OCI-LY7 (cell line): Measurements from ENCODE around the gene ANAPC5. TPM values are rescaled to one million over a fixed set of nuclear protein-coding genes. Genes with fewer than 3 reads are reported as not detected.

Source experiments
- Bru-seq: library from RNA; stranded (reverse); fragments of 400-500 nt; gene quantifications from one replicate; lab custom pipeline; 2021; lab: Mats Ljungman, UMichigan
- BruChase-seq, 2 experiments: library from RNA; stranded (reverse); fragments of 400-500 nt; gene quantifications; one replicate each; lab custom pipeline; 2021; lab: Mats Ljungman, UMichigan
- BruUV-seq: library from RNA; stranded (reverse); fragments of 400-500 nt; replicated peaks from 2 replicates; lab custom pipeline; 2021; lab: Mats Ljungman, UMichigan
- CTCF ChIA-PET: fragments of 300-600 bp; sonication (Branson Sonifier 250); formaldehyde crosslinking; loops from one replicate; lab custom pipeline; 2022; ENCODE audit warnings: antibody characterized with exemption; ENCODE audit not compliant: unreplicated experiment; lab: Charles Lee
- POLR2A ChIA-PET: fragments of 300-600 bp; sonication (Branson Sonifier 250); formaldehyde crosslinking; loops from one replicate; lab custom pipeline; 2022; ENCODE audit warnings: antibody characterized with exemption; lab: Charles Lee
- DNase-seq: peaks from one replicate; pipeline ENCODE4 v3.0.0-alpha.2; 2015; ENCODE audit warnings: low spot score
- H2AFZ ChIP-seq: fragments of 200-600 bp; sonication (generic), shearing (Covaris generic); 2 replicates; pipeline ENCODE4 v1.6.1; 2014; ENCODE audit warnings: mild to moderate bottlenecking, antibody characterized with exemption, low read length, moderate library complexity
- H3K27ac ChIP-seq: fragments of 200-600 bp; sonication (generic); 2 replicates; pipeline ENCODE4 v1.5.1; 2014; ENCODE audit warnings: mixed run types, low read depth, mild to moderate bottlenecking, moderate library complexity, low read length, inconsistent platforms; ENCODE audit not compliant: poor library complexity, severe bottlenecking
- H3K36me3 ChIP-seq: fragments of 200-600 bp; sonication (generic); 2 replicates; pipeline ENCODE4 v1.6.1; 2014; ENCODE audit warnings: mild to moderate bottlenecking, antibody characterized with exemption, low read length, moderate library complexity, mixed read lengths; ENCODE audit not compliant: insufficient read depth
- H3K4me1 ChIP-seq: fragments of 200-600 bp; sonication (generic); 2 replicates; pipeline ENCODE4 v1.5.1; 2014; ENCODE audit warnings: mild to moderate bottlenecking, low read length; ENCODE audit not compliant: insufficient read depth, poor library complexity, severe bottlenecking
- H3K4me2 ChIP-seq: fragments of 200-600 bp; sonication (generic); 2 replicates; pipeline ENCODE4 v1.6.1; 2014; ENCODE audit warnings: mild to moderate bottlenecking, low read length
- H3K4me3 ChIP-seq: fragments of 200-600 bp; sonication (generic); 2 replicates; pipeline ENCODE4 v1.5.1; 2014; ENCODE audit warnings: mild to moderate bottlenecking, low read depth, low read length; ENCODE audit not compliant: poor library complexity, severe bottlenecking
- H3K79me2 ChIP-seq: fragments of 200-600 bp; sonication (generic); 2 replicates; pipeline ENCODE4 v1.6.1; 2016; ENCODE audit warnings: low read depth, mild to moderate bottlenecking, low read length, moderate library complexity, mixed read lengths; ENCODE audit not compliant: insufficient read depth
- H3K9me2 ChIP-seq: fragments of 200-600 bp; sonication (generic); 2 replicates; pipeline ENCODE4 v1.6.1; 2016; ENCODE audit warnings: mild to moderate bottlenecking, low read length, mixed read lengths; ENCODE audit not compliant: insufficient read depth
- H3K9me3 ChIP-seq: fragments of 200-600 bp; sonication (generic); 2 replicates; pipeline ENCODE4 v1.6.1; 2014; ENCODE audit warnings: mild to moderate bottlenecking, mixed run types, low read length, mixed read lengths
- H4K20me1 ChIP-seq: fragments of 200-600 bp; sonication (generic); 2 replicates; pipeline ENCODE4 v1.6.1; 2014; ENCODE audit warnings: mild to moderate bottlenecking, antibody characterized with exemption, low read length, moderate library complexity, mixed read lengths; ENCODE audit not compliant: insufficient read depth
- CTCF ChIP-seq: fragments of 200-600 bp; sonication (generic); conservative IDR thresholded peaks from 2 replicates; pipeline ENCODE4 v1.5.1; 2014; ENCODE audit warnings: mild to moderate bottlenecking, antibody characterized with exemption, low read length, moderate library complexity, mixed read lengths
- EZH2phosphoT487 ChIP-seq: fragments of 200-600 bp; sonication (generic); IDR thresholded peaks from 2 replicates; pipeline ENCODE4 v1.6.1; 2018; ENCODE audit warnings: low read depth, borderline replicate concordance, mild to moderate bottlenecking, mixed run types, antibody characterized with exemption, low read length, moderate library complexity, mixed read lengths
- intact Hi-C: fragments of 100-400 bp; cut with micrococcal nuclease; formaldehyde crosslinking; loops from one replicate; pipeline ENCODE4 v1.10.0; 2022; ENCODE audit not compliant: unreplicated experiment
- long read RNA-seq: library from polyadenylated mRNA; stranded (forward); transcript quantifications from one replicate; pipeline ENCODE4 v2.0.0, GENCODE V29; 2022
- total RNA-seq, 2 experiments: library from RNA; depleted of rRNA in 1 of 2; stranded (reverse); fragments of >200 nt in 1 of 2; shearing (Covaris generic) in 1 of 2; gene quantifications; 2 replicates each; pipeline ENCODE4 v1.2.3, GENCODE V29; 2014 to 2022

Gene ANAPC5, protein sequence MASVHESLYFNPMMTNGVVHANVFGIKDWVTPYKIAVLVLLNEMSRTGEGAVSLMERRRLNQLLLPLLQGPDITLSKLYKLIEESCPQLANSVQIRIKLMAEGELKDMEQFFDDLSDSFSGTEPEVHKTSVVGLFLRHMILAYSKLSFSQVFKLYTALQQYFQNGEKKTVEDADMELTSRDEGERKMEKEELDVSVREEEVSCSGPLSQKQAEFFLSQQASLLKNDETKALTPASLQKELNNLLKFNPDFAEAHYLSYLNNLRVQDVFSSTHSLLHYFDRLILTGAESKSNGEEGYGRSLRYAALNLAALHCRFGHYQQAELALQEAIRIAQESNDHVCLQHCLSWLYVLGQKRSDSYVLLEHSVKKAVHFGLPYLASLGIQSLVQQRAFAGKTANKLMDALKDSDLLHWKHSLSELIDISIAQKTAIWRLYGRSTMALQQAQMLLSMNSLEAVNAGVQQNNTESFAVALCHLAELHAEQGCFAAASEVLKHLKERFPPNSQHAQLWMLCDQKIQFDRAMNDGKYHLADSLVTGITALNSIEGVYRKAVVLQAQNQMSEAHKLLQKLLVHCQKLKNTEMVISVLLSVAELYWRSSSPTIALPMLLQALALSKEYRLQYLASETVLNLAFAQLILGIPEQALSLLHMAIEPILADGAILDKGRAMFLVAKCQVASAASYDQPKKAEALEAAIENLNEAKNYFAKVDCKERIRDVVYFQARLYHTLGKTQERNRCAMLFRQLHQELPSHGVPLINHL
- 191 and 217 TPM in 2 replicates for total RNA-seq (2014; rRNA removed; shearing (Covaris generic))
- total RNA-seq (2022): 186 and 193 TPM in 2 replicates
- Bru-seq, nascent RNA: percentile 87 among the genes with signal in this experiment
- BruChase-seq, experiment 1, labeled RNA remaining after a 6-hour chase: percentile 94 among the genes with signal in this experiment
- BruChase-seq, experiment 2, labeled RNA remaining after a 2-hour chase: percentile 94 among the genes with signal in this experiment
- long read RNA-seq, transcript ANAPC5-201 (17 exons, 2,513 nt): major isoform, 313 of 565 reads
- long read RNA-seq, transcript ANAPC5-218 (17 exons, 2,400 nt): minor isoform, 160 of 565 reads
- long read RNA-seq, partial matches to known transcripts: 14 of 565 reads
- long read RNA-seq, other reads (novel, unspliced or antisense): 77 of 565 reads

DNA sequence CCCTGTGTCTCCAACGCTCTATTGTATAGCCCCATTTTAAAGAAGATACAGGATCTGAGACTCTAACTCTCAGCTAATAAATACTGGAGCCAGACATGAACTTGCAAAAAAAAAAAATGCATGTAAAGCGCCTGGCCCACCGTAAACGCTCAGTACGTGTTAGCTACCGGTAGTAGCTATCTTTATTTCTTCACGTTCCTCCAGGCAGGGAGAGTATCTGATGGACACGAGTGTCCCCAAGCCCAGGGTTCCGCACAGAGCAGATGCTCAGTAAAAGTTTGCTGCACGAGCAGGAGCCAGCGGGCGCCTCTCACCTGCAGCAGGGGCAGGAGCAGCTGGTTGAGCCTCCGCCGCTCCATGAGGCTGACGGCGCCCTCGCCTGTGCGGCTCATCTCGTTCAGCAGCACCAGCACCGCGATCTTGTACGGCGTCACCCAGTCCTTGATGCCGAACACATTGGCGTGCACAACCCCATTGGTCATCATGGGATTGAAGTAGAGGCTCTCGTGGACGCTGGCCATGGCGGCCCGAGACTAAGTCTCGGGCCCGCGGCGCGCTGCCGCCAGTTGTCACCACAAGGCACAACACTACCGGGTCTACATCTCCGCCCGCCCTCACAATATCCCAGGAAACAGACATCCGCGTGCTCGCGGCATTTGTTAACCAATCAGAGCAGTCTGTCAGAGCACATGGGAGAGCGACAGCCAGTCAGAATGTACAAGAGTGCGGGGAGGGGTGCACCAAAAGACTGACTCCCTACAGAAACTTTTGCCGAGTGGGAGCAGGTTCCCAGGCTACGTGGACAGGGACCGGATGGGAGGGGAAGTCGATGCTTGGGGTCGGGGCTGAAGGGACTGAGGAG lies at the start of gene ANAPC5:
Gene ANAPC5, minus strand, starts transcription at position 592 of the 862 bp plus-strand sequence. Its CDS starts 71 bp downstream, at position 521.
- ChIA-PET POLR2A (interaction anchor here (0.5 to 2.2 kb wide), 20 partner anchors 9 to 775 kb away, joined by 3 to 12 read pairs (median 4); partner anchors contain the start of gene RNF34), CTCF (interaction anchor here (0.9 kb wide), 1 partner anchor 48 kb away, joined by 5 read pairs; the partner anchor contains the start of gene RNF34)
- Histone ChIP-seq H3K9me3 (no peaks in the 10 kb centered on the region), H3K36me3 (peaks cover 24% of the 10 kb centered on the region), H3K4me3 (peak within 1 kb of the TSS; percentile 80), H3K79me2 (peaks cover 48% of the 10 kb centered on the region), H2AFZ (peak within 1 kb of the TSS; percentile 81), H4K20me1 (peaks cover 10% of the 10 kb centered on the region; the same call in 1 of the 2 replicates), H3K27ac (peak within 1 kb of the TSS; percentile 58), H3K4me2 (peak within 1 kb of the TSS; percentile 74), H3K4me1 (peaks cover 22% of the 10 kb centered on the region), H3K9me2 (no peaks in the 10 kb centered on the region)
- BruUV-seq: TSS peak; percentile 71
- peak; percentile 98 for DNase-seq
- intact Hi-C loops: loop anchor here (1.0 to 2.0 kb wide), 2 partner anchors 47 to 73 kb away; no protein-coding TSS in a partner anchor
- TF ChIP-seq CTCF (peak; percentile 22; the same call in 1 of the 2 replicates), EZH2phosphoT487 (no peak)

DNA sequence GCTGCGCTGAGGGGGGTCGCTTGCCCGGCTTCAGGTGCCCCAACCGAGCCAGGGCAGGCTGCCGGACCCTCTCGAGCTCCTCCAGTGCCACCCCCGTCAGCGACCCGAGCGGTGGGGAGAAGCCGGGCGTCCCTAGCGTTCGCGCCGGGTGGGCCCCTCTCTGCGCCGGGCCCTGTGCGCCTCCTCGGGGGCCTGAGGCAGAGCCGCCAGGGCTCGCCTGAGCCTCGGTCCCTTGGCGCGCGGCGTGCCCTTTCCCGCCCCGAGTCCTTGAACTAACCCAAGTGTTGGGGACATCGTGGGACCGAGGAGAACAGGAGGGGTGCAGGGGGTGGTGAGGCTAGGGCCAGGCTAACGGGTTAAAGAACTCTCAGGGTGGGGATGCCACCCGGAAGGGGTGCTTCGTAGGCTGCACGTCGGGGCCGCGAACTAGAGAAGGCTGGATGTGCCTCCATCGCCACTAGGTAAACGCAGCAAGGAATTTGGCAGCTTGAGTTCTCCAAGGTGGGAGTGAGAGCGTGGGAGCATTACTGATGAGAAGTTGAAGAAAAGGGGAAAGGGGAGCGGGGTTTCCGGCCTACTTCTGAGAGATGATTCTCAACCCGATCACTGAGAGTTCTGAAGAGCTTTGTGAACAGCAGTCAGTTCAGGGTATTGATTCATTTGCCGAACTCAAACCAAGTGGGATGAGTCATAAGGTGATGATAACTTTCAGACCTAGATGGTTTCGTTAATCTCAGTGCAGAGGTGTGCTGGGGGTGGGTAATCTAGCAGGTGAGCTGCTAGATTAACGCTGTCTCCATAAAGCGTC lies 48.3 kb upstream of the ANAPC5 start:
- H3K9me2 ChIP-seq: no peaks in the 10 kb centered on the region
- DNase-seq: peak; percentile 59
- H3K4me1 ChIP-seq: peaks cover 22% of the 10 kb centered on the region
- peaks cover 30% of the 10 kb centered on the region for H3K36me3 ChIP-seq
- intact Hi-C loops: loop anchor here (1.0 kb wide), 2 partner anchors 25 to 66 kb away; no protein-coding TSS in a partner anchor
- no TSS peak for BruUV-seq
- H3K79me2 ChIP-seq: peaks cover 61% of the 10 kb centered on the region
- peaks cover 11% of the 10 kb centered on the region; the same call in 1 of the 2 replicates for H4K20me1 ChIP-seq
- no peaks in the 10 kb centered on the region for H3K9me3 ChIP-seq
- 0 out of 2 replicates have a peak overlapping the region, but pooled peaks have one; percentile 1 for H2AFZ ChIP-seq
- TF ChIP-seq EZH2phosphoT487: no peak
- 0 out of 2 replicates have a peak, but pooled peaks have one; percentile 18 for TF ChIP-seq CTCF
- ChIA-PET CTCF (interaction anchor here (1.3 kb wide), 1 partner anchor 48 kb away, joined by 5 read pairs; the partner anchor contains the start of gene ANAPC5), POLR2A (interaction anchor here (0.6 to 3.8 kb wide), 11 partner anchors 17 to 833 kb away, joined by 3 to 37 read pairs (median 4); partner anchors contain the start of gene ANAPC5)
- peak overlapping the region; percentile 93 for H3K4me3 ChIP-seq
- peak overlapping the region; percentile 84 for H3K27ac ChIP-seq
- H3K4me2 ChIP-seq: peak overlapping the region; percentile 91
